CD4-positive, alpha-beta T cell treated with Interleukin-21 for 1 hour (primary cell): ENCODE data around the gene UNC93B1.
"Not testable (repeated sequence)": the region's sequence is repeated elsewhere in the genome, so short reads cannot be mapped to it uniquely, and the experiment has no call there.

Source experiments
- DNase-seq: peaks from one replicate; pipeline ENCODE4 v3.0.0-alpha.2; 2020

The UNC93B1 gene

GRCh38 chr11:68008381-68009337 is 4.8 kb upstream of the UNC93B1 start:
- DNase-seq = no peak

- DNase-seq = no peak
Measured at GRCh38 chr11:68007498-68008380, 3.8 kb upstream of the UNC93B1 start.

GRCh38 chr11:68006606-68007166 is 2.8 kb upstream of the UNC93B1 start:
- DNase-seq = no peak

- no peak for DNase-seq
Measured at GRCh38 chr11:68004551-68005335, 846 bp upstream of the UNC93B1 start.

GRCh38 chr11:68002938-68003845 is 705 bp downstream of the UNC93B1 start:
- peak; percentile 66 for DNase-seq

- DNase-seq = no peak
Measured at GRCh38 chr11:68002575-68002937, 1.3 kb downstream of the UNC93B1 start.

- DNase-seq = no peak
Measured at GRCh38 chr11:67999704-68000103, 4.2 kb downstream of the UNC93B1 start.

- DNase-seq = no peak
Measured at GRCh38 chr11:67999201-67999629, 4.7 kb downstream of the UNC93B1 start.

GRCh38 chr11:67998150-67999045 is 5.5 kb downstream of the UNC93B1 start:
- DNase-seq = no peak

- no peak for DNase-seq
Measured at GRCh38 chr11:67997475-67997921, 6.4 kb downstream of the UNC93B1 start.

GRCh38 chr11:67996622-67997474 is 7.0 kb downstream of the UNC93B1 start:
- DNase-seq = peak; percentile 42

GRCh38 chr11:67996051-67996450 is 7.8 kb downstream of the UNC93B1 start:
- no peak for DNase-seq

GRCh38 chr11:67995579-67995978 is 8.3 kb downstream of the UNC93B1 start:
- not testable (repeated sequence) for DNase-seq

- DNase-seq = not testable (repeated sequence)
Measured at GRCh38 chr11:67995129-67995528, 8.8 kb downstream of the UNC93B1 start.

GRCh38 chr11:67994387-67994786 is 9.5 kb downstream of the UNC93B1 start:
- DNase-seq = not testable (repeated sequence)

- peak; percentile 60 for DNase-seq
Measured at GRCh38 chr11:67993821-67994220, 10.1 kb downstream of the UNC93B1 start.

GRCh38 chr11:67991347-67992121 is 12.4 kb downstream of the UNC93B1 start:
- not testable (repeated sequence) for DNase-seq
